GM21367 (cell line): Measurements from ENCODE around the gene AHDC1.

Experiments
- ATAC-seq: cut with Tn5 transposase; IDR thresholded peaks from one replicate; pipeline ENCODE4 v1.9.1; 2021; ENCODE audit not compliant: unreplicated experiment

The AHDC1 gene

GRCh38 chr1:27599605-27600497, 4.1 kb downstream of the AHDC1 start:
- no peak for ATAC-seq

- no peak for ATAC-seq
These were observed 4.9 kb downstream of the AHDC1 start for GRCh38 chr1:27598902-27599528.

- ATAC-seq = no peak
These were observed 5.7 kb downstream of the AHDC1 start for GRCh38 chr1:27598295-27598687.

GRCh38 chr1:27597516-27598294, 6.2 kb downstream of the AHDC1 start:
- no peak for ATAC-seq

- ATAC-seq = no peak
These were observed 7.0 kb downstream of the AHDC1 start for GRCh38 chr1:27596986-27597385.

GRCh38 chr1:27596261-27596660, 7.7 kb downstream of the AHDC1 start:
- no peak for ATAC-seq

GRCh38 chr1:27595597-27595996, 8.3 kb downstream of the AHDC1 start:
- no peak for ATAC-seq

GRCh38 chr1:27594564-27595510, 9.1 kb downstream of the AHDC1 start:
- no peak for ATAC-seq

GRCh38 chr1:27593678-27594563, 10.0 kb downstream of the AHDC1 start:
- ATAC-seq = no peak

- ATAC-seq = no peak
These were observed 10.8 kb downstream of the AHDC1 start for GRCh38 chr1:27592931-27593677.

GRCh38 chr1:27592232-27592930, 11.6 kb downstream of the AHDC1 start:
- no peak for ATAC-seq

GRCh38 chr1:27591622-27592021, 12.3 kb downstream of the AHDC1 start:
- ATAC-seq = no peak

- ATAC-seq = no peak
These were observed 12.9 kb downstream of the AHDC1 start for GRCh38 chr1:27590917-27591508.

GRCh38 chr1:27589841-27590426, 14.0 kb downstream of the AHDC1 start:
- ATAC-seq = no peak

- no peak for ATAC-seq
These were observed 14.5 kb downstream of the AHDC1 start for GRCh38 chr1:27589441-27589840.

- no peak for ATAC-seq
These were observed 15.4 kb downstream of the AHDC1 start for GRCh38 chr1:27588256-27589232.
